Activated CD4-positive, alpha-beta T cell treated with anti-CD3 and anti-CD28 coated beads, Interleukin-2, amount 50 U/mL, for 24 hours (primary cell): ENCODE data around the gene MRGPRE.

Source experiments
- DNase-seq, 2 donors: peaks; one replicate each; pipeline ENCODE4 v3.0.0-alpha.2; 2020; ENCODE audit warnings: low read depth in 1 of 2, low spot score in 1 of 2

Gene MRGPRE

DNA sequence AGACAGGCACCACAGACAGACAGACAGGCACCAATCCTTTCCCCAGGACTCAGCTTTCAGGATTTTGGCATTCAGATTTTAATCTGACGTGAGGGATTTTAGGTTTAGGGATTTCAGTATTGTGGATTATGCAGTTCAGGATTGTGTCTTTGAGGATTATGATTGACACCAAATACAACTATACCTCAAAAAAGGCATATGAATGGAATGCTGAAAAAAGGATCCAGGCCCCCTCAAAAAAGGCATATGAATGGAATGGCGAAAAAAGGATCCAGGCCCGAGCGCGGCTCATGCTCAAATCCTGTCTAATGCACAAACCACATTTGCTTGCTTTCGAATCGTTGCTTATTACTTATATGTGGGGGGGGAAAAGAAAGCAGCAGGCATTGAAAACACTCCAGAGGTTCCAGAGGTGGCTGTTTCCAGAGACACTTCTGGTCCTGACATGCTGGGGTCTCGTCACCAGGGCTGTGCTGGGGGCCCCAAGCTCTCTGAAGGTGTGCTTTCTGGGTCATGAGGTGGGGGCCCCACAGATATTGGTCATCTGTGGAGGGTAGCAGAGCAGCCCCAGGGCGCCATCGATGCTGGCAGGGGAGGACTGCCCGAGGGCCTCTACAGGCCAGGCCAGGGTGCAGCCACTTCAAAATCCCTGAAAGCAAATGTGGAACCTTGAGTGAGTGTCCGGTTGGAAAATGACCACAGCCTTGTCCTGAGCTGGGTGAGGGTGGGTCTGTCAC lies 50.3 kb downstream of the MRGPRE start:
- DNase-seq, result no peak

DNA sequence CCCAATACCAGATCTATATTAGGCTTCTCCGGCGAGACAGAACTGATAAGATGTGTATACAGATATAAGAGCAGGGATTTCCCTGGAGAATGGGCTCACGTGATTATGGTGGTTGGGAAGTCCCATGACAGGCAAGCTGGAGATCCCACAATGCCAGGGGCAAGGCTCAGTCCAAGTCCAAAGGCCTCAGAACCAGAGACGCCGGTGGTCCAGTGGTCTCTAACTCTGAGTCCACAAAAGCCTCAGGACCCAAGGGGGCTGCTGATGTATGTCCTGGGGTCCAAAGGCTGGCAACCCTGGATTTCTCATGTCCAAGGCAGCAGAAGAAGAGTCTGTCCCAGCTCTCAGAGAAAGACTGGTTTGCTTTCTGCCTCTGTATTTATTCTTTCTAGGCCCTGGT lies 51.3 kb downstream of the MRGPRE start:
- no peak for DNase-seq

DNA sequence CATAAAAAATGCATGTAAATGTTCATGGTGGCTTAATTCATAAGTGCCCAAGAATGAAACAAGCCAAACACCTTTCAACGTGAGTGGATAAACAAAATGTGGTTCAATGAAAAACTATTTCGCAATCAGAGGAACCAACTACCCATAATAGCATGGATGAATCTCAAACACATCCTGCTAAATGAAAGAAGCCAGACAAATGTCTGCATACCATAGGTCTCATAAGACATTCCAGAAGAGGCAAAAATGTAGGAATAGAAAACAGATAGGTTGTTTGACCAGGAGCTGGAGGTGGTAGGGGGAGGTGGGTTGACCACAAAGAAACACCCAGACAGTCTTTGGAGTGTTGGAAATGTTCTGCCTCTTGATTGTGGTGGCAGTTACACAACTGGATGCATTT lies 53.9 kb downstream of the MRGPRE start:
- no peak for DNase-seq

DNA sequence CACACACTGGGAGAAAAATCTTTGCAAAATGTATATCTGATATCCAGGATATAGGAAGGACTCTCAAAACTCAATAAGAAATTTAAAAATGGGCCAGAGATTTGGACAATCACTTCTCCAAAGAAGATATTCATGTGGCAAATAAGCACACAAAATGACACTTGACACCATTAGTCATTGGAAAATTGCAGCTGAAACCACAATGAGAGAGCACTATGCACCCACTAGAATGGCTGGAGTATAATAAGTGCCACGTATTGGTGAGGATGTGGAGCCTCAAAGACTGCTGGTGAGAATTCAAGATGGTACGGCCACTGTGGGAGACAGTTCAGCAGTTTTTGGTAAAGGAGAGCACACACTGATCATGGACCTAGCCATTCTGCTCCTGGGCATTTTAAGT lies 54.3 kb downstream of the MRGPRE start:
- no peak for DNase-seq
